ENCODE results near the gene BICD2. TPM values are rescaled to one million over a fixed set of nuclear protein-coding genes. Genes with fewer than 3 reads are reported as not detected.
A peak's percentile ranks its signal among the peaks of the same experiment; 100 is the strongest.

Gene BICD2
- polyA plus RNA-seq, 3 donors, result 13.8 to 29.4 (median 25.6) TPM

GRCh38 chr9:92774274-92774673 is 9.6 kb upstream of the BICD2 start:
- Histone ChIP-seq H3K36me3 (replicated peaks in 1 of 2; ENCODE audit: control insufficient read depth in 1 of 2, insufficient read depth in 2 of 2, low read length in 2 of 2) (no peaks in the 10 kb centered on the region), H3K79me2 (ENCODE audit: insufficient read depth, low read length) (no peaks in the 10 kb centered on the region), H3K9me3 (replicated peaks in 1 of 2; ENCODE audit: control insufficient read depth in 1 of 2, insufficient read depth in 1 of 2, low read length in 2 of 2) (peaks cover 0 to 3% of the 10 kb centered on the region in 2 donors), H4K20me1 (ENCODE audit: insufficient read depth, low read length) (no peaks in the 10 kb centered on the region), H2AFZ (ENCODE audit: insufficient read depth, low read depth, low read length, poor library complexity, severe bottlenecking) (no peak overlapping the region), H3K9ac (ENCODE audit: insufficient read depth, low read length, poor library complexity, severe bottlenecking) (no peak overlapping the region), H3K4me1 (ENCODE audit: control insufficient read depth in 1 of 2, insufficient read depth in 2 of 2, low read length in 2 of 2) (peaks cover 45 to 46% of the 10 kb centered on the region in 2 donors), H3K4me2 (replicated peaks; ENCODE audit: extremely low read depth, low read length, poor library complexity, severe bottlenecking) (no peak overlapping the region), H3K27ac (ENCODE audit: low read depth in 1 of 2, low read length in 2 of 2) (no peak overlapping the region), H3K4me3 (replicated peaks in 1 of 3; ENCODE audit: low read depth in 2 of 3, low read length in 3 of 3) (no peak overlapping the region), H3K27me3 (ENCODE audit: control insufficient read depth in 2 of 2, insufficient read depth in 2 of 2, low read length in 2 of 2) (no peaks in the 10 kb centered on the region)
- H3K27me3 Mint-ChIP-seq (ENCODE audit: low read depth in 3 of 3), result peaks cover 0 to 2% (median 0%) of the 10 kb centered on the region in 3 donors
- peaks cover 42% of the 10 kb centered on the region for H3K4me1 Mint-ChIP-seq
- no peak for DNase-seq
- WGBS (ENCODE audit: insufficient coverage), result no CpG with 5 or more reads among the region's 1 CpG
- TF ChIP-seq, protein P1, sequence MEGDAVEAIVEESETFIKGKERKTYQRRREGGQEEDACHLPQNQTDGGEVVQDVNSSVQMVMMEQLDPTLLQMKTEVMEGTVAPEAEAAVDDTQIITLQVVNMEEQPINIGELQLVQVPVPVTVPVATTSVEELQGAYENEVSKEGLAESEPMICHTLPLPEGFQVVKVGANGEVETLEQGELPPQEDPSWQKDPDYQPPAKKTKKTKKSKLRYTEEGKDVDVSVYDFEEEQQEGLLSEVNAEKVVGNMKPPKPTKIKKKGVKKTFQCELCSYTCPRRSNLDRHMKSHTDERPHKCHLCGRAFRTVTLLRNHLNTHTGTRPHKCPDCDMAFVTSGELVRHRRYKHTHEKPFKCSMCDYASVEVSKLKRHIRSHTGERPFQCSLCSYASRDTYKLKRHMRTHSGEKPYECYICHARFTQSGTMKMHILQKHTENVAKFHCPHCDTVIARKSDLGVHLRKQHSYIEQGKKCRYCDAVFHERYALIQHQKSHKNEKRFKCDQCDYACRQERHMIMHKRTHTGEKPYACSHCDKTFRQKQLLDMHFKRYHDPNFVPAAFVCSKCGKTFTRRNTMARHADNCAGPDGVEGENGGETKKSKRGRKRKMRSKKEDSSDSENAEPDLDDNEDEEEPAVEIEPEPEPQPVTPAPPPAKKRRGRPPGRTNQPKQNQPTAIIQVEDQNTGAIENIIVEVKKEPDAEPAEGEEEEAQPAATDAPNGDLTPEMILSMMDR (IDR thresholded peaks at IDR 0.05), result no peak
- H3K9me3 Mint-ChIP-seq, result peaks cover 0 to 2% (median 0%) of the 10 kb centered on the region in 7 donors
- no peaks in the 10 kb centered on the region for H3K36me3 Mint-ChIP-seq
- intact Hi-C loops (cut with micrococcal nuclease), result no loop called here
- peak overlapping the region in 1 of 7 donors; percentile 7 for H3K27ac Mint-ChIP-seq
- H3K4me3 Mint-ChIP-seq, result no peak overlapping the region

DNA sequence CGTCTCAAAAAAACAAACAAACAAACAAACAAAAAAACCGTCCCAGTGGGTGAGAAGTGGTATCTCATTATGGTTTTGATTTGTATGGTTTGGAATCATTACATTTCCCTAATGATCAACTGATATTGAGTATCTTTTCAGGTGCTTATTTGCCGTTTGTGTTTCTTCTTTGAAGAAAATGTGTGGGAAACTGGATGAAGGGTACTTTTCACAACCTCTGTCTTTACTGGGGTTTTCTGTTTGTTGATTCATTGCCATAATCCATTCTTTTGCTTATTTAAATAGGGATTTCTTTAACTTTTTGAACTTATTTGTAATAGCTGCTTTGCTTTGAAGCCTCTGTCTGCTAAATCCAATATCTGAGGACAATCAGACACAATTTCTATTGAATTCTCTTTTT is 9.2 kb upstream of the BICD2 start:
- no peaks in the 10 kb centered on the region for H3K79me2 ChIP-seq (ENCODE audit: insufficient read depth, low read length)
- Mint-ChIP-seq H3K36me3 (no peaks in the 10 kb centered on the region), H3K27ac (no peak overlapping the region), H3K4me3 (no peak overlapping the region), H3K9me3 (peaks cover 0 to 2% (median 0%) of the 10 kb centered on the region in 7 donors), H3K4me1 (peaks cover 47% of the 10 kb centered on the region), H3K27me3 (ENCODE audit: low read depth in 3 of 3) (peaks cover 0 to 2% (median 0%) of the 10 kb centered on the region in 3 donors)
- H3K36me3 ChIP-seq (replicated peaks in 1 of 2; ENCODE audit: control insufficient read depth in 1 of 2, insufficient read depth in 2 of 2, low read length in 2 of 2), result no peaks in the 10 kb centered on the region
- no peak overlapping the region for H3K27ac ChIP-seq (ENCODE audit: low read depth in 1 of 2, low read length in 2 of 2)
- peaks cover 0 to 2% of the 10 kb centered on the region in 2 donors for H3K9me3 ChIP-seq (replicated peaks in 1 of 2; ENCODE audit: control insufficient read depth in 1 of 2, insufficient read depth in 1 of 2, low read length in 2 of 2)
- no peaks in the 10 kb centered on the region for H3K27me3 ChIP-seq (ENCODE audit: control insufficient read depth in 2 of 2, insufficient read depth in 2 of 2, low read length in 2 of 2)
- intact Hi-C loops (cut with micrococcal nuclease), result no loop called here
- H3K4me1 ChIP-seq (ENCODE audit: control insufficient read depth in 1 of 2, insufficient read depth in 2 of 2, low read length in 2 of 2), result peaks cover 49% of the 10 kb centered on the region in 2 donors
- H2AFZ ChIP-seq (ENCODE audit: insufficient read depth, low read depth, low read length, poor library complexity, severe bottlenecking), result no peak overlapping the region
- TF ChIP-seq, protein P1 (IDR thresholded peaks at IDR 0.05), result no peak
- H3K4me2 ChIP-seq (replicated peaks; ENCODE audit: extremely low read depth, low read length, poor library complexity, severe bottlenecking), result no peak overlapping the region
- no peak for DNase-seq
- H4K20me1 ChIP-seq (ENCODE audit: insufficient read depth, low read length), result no peaks in the 10 kb centered on the region
- H3K9ac ChIP-seq (ENCODE audit: insufficient read depth, low read length, poor library complexity, severe bottlenecking), result no peak overlapping the region
- H3K4me3 ChIP-seq (replicated peaks in 1 of 3; ENCODE audit: low read depth in 2 of 3, low read length in 3 of 3), result no peak overlapping the region
- no CpG with 5 or more reads among the region's 3 CpGs for WGBS (ENCODE audit: insufficient coverage)
